ENCODE results near the gene BECN2.

The BECN2 gene

DNA sequence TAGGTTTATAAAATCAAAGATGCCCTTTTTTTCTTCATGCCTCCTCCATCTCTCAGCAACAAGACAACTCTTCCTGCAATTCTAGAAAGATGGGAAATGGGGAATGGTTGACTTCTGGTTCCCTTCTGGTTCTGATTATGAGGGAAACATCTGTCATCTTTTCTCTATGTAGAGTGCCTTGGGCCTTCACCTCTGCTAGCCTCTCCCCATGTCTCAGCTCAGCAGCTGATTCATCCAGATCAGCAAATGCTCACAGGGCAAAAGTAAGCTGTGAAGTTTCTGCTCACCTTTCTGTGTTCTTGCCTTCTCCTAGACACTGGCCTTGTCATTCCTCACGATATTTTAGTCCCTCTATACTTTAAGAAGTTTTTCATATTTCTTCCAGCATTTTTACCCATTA lies 17.8 kb upstream of the BECN2 start:
- no peak for DNase-seq (ENCODE audit: low read depth)
- peaks cover 8% of the 10 kb centered on the region for H3K4me1 ChIP-seq (ENCODE audit: control insufficient read depth, insufficient read depth, low read length)
- H3K9me3 ChIP-seq (ENCODE audit: control insufficient read depth, low read length): peaks cover 5% of the 10 kb centered on the region
- no peaks in the 10 kb centered on the region for H3K36me3 ChIP-seq (ENCODE audit: control insufficient read depth, insufficient read depth, low read length, severe bottlenecking)
- H3K4me3 ChIP-seq (ENCODE audit: low read length): no peak overlapping the region
- no peak overlapping the region for H3K9ac ChIP-seq (ENCODE audit: low read length)
- no peaks in the 10 kb centered on the region for H3K27me3 ChIP-seq (replicated peaks; ENCODE audit: control insufficient read depth, insufficient read depth, low read length)

DNA sequence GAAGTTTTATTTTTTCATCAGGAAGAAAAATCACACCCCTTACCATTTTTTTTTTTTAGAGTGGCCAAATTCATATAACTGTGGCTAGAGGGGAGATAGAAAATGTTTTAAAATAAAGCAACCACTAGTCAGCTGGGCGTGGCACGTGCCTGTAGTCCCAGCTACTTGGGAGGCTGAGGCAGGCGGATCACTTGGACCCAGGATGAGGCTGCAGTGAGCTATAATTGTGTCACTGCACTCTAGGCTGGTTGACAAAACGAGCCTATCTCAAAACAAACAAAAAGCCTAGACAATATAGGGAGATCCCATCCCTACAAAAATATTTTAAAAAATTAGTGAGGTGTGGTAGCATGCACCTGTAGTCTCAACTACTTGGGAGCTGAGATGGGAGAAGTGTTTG lies 14.8 kb upstream of the BECN2 start:
- Histone ChIP-seq H3K9ac (ENCODE audit: low read length) (no peak overlapping the region), H3K4me3 (ENCODE audit: low read length) (no peak overlapping the region), H3K36me3 (ENCODE audit: control insufficient read depth, insufficient read depth, low read length, severe bottlenecking) (no peaks in the 10 kb centered on the region), H3K9me3 (ENCODE audit: control insufficient read depth, low read length) (peaks cover 5% of the 10 kb centered on the region), H3K27me3 (replicated peaks; ENCODE audit: control insufficient read depth, insufficient read depth, low read length) (no peaks in the 10 kb centered on the region), H3K4me1 (ENCODE audit: control insufficient read depth, insufficient read depth, low read length) (peaks cover 8% of the 10 kb centered on the region)
- DNase-seq (ENCODE audit: low read depth): no peak

DNA sequence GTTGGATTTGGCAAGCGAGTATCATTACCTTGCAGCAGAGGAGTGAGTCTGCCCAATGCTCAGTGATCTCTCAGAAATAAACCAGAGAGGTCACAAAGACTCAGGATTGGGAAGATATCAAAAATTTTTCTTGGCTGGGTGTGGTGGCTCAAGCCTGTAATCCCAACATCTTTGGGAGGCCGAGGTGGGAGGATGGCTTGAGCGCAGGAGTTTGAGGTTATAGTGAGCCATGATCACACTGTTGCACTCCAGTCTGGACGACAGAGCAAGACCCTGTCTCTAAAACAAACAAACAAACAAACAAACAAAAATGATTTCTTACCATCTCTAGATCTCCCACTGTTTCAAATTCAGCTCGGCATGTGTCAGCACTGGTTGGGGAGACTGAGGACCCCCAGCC lies 13.3 kb upstream of the BECN2 start:
- no peaks in the 10 kb centered on the region for H3K36me3 ChIP-seq (ENCODE audit: control insufficient read depth, insufficient read depth, low read length, severe bottlenecking)
- DNase-seq (ENCODE audit: low read depth): no peak
- no peaks in the 10 kb centered on the region for H3K27me3 ChIP-seq (replicated peaks; ENCODE audit: control insufficient read depth, insufficient read depth, low read length)
- H3K9ac ChIP-seq (ENCODE audit: low read length): no peak overlapping the region
- peaks cover 8% of the 10 kb centered on the region for H3K4me1 ChIP-seq (ENCODE audit: control insufficient read depth, insufficient read depth, low read length)
- no peak overlapping the region for H3K4me3 ChIP-seq (ENCODE audit: low read length)
- H3K9me3 ChIP-seq (ENCODE audit: control insufficient read depth, low read length): no peaks in the 10 kb centered on the region

DNA sequence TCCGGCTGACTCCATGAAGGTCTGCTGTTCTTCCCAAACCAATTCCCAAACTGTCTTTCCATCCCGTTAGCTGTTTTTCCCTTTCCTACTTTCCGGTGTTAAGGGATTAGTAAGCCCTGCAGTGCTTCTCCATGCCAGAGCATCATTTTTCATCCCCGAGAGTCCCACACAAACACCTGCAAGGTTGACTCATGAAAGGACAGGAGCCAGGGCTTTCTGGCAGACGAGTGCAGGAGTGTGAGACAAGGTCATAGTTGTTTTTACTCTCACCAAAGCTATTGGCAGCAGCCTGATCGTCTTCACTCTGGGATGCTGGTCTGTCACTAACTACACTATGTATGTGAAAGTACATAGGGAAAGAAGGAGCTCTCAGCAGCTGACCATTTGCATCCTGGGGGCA lies 10.2 kb upstream of the BECN2 start:
- peaks cover 12% of the 10 kb centered on the region for H3K4me1 ChIP-seq (ENCODE audit: control insufficient read depth, insufficient read depth, low read length)
- H3K4me3 ChIP-seq (ENCODE audit: low read length): no peak overlapping the region
- H3K36me3 ChIP-seq (ENCODE audit: control insufficient read depth, insufficient read depth, low read length, severe bottlenecking): no peaks in the 10 kb centered on the region
- no peaks in the 10 kb centered on the region for H3K27me3 ChIP-seq (replicated peaks; ENCODE audit: control insufficient read depth, insufficient read depth, low read length)
- DNase-seq (ENCODE audit: low read depth): no peak
- H3K9me3 ChIP-seq (ENCODE audit: control insufficient read depth, low read length): no peaks in the 10 kb centered on the region
- no peak overlapping the region for H3K9ac ChIP-seq (ENCODE audit: low read length)

DNA sequence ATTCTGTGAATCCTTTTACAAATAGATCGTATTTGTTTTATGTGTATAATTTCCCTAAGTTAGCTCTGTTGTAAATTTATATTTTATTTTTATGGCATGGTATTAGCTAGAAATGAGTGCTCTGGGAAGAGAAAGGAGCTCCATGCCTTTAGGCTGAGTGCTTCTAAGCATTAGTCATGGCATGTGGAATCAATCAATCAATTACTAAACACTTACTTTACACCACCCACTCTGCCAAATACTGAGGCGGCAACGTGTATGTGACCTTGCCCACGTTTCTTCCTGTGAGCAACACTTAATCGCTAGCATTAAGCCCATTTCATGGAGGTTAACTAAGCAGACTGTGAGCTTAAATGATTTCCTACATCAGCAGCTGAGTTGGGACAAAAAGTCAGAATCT lies 7.2 kb upstream of the BECN2 start:
- Histone ChIP-seq H3K4me1 (ENCODE audit: control insufficient read depth, insufficient read depth, low read length) (peaks cover 7% of the 10 kb centered on the region), H3K27me3 (replicated peaks; ENCODE audit: control insufficient read depth, insufficient read depth, low read length) (no peaks in the 10 kb centered on the region), H3K9me3 (ENCODE audit: control insufficient read depth, low read length) (no peaks in the 10 kb centered on the region), H3K4me3 (ENCODE audit: low read length) (no peak overlapping the region), H3K9ac (ENCODE audit: low read length) (no peak overlapping the region), H3K36me3 (ENCODE audit: control insufficient read depth, insufficient read depth, low read length, severe bottlenecking) (no peaks in the 10 kb centered on the region)
- peak; percentile 88 for DNase-seq (ENCODE audit: low read depth)

DNA sequence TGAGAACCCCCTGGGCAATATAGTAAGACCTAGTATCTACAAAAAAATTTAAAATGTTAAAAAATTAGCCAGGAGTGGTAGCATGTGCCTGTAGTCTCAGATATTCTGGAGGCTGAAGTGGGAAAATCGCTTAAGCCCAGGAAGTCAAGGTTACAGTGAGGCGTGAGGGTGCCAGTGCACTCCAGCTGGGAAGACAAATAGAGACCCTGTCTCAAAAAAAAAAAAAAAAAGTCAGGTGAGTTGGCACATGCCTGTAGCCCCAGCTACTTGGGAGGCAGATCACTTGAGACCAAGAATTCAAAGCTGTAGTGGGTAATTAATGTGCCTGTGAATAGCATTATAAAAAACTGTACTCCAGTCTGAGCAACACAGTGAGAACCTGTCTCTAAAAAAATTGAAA lies 4.6 kb downstream of the BECN2 start:
- no peak overlapping the region for H3K9ac ChIP-seq (ENCODE audit: low read length)
- DNase-seq (ENCODE audit: low read depth): no peak
- H3K36me3 ChIP-seq (ENCODE audit: control insufficient read depth, insufficient read depth, low read length, severe bottlenecking): no peaks in the 10 kb centered on the region
- H3K4me1 ChIP-seq (ENCODE audit: control insufficient read depth, insufficient read depth, low read length): peaks cover 6% of the 10 kb centered on the region
- no peaks in the 10 kb centered on the region for H3K9me3 ChIP-seq (ENCODE audit: control insufficient read depth, low read length)
- H3K27me3 ChIP-seq (replicated peaks; ENCODE audit: control insufficient read depth, insufficient read depth, low read length): no peaks in the 10 kb centered on the region
- no peak overlapping the region for H3K4me3 ChIP-seq (ENCODE audit: low read length)

DNA sequence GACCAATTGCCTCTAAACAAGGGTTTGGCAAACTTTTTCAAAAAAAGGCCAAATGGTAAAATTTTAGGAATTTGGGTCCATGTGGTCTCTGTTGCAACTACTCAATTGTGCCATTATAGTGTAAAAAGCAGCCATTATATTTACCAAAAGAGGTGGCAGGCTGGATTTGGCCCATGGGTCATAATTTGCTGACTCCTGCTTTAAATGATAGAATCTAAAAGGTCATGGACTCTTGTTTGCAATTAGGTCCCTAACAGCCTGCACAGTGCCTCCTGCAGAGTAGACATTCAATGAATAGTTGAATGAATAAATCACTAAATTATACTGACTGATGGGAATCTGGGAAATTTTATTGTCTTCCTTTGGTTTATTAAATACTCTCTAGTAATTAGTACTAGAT lies 6.2 kb downstream of the BECN2 start:
- no peak for DNase-seq (ENCODE audit: low read depth)
- H3K36me3 ChIP-seq (ENCODE audit: control insufficient read depth, insufficient read depth, low read length, severe bottlenecking): no peaks in the 10 kb centered on the region
- H3K4me1 ChIP-seq (ENCODE audit: control insufficient read depth, insufficient read depth, low read length): peaks cover 6% of the 10 kb centered on the region
- H3K9ac ChIP-seq (ENCODE audit: low read length): no peak overlapping the region
- H3K4me3 ChIP-seq (ENCODE audit: low read length): no peak overlapping the region
- no peaks in the 10 kb centered on the region for H3K9me3 ChIP-seq (ENCODE audit: control insufficient read depth, low read length)
- H3K27me3 ChIP-seq (replicated peaks; ENCODE audit: control insufficient read depth, insufficient read depth, low read length): no peaks in the 10 kb centered on the region

DNA sequence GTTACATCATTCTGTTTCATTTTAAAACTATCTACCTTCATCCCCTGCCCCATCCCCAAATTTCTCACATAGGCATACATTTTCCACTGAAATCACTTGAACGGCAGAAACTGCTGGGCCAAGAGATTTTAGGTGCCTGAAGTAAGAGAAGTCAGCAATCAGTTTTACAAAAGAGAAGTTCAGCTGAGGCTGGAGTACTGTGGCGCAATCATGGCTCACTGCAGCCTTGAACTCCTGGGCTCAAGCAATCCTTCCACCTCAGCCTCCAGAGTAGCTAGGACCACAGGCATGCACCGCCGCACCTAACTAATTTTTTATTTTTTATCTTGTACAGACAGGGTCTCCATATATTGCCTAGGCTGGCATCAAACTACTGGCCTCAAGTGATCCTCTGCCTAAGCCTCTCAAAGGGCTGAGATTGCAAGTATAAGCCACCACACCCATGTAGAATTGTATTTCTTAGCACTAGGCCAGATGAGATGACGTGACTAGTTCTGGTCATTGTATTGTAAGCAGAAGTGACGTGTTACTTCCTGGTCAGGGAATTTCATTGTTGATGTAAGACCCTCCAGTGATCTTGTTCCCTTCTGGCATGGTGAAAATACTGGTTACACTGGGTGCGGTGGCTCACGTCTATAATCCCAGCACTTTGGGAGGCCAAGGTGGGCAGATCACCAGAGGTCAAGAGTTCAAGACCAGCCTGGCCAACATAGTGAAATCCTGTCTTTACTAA lies 7.1 kb downstream of the BECN2 start:
- Histone ChIP-seq H3K36me3 (ENCODE audit: control insufficient read depth, insufficient read depth, low read length, severe bottlenecking) (no peaks in the 10 kb centered on the region), H3K9ac (ENCODE audit: low read length) (no peak overlapping the region), H3K27me3 (replicated peaks; ENCODE audit: control insufficient read depth, insufficient read depth, low read length) (no peaks in the 10 kb centered on the region), H3K4me3 (ENCODE audit: low read length) (no peak overlapping the region), H3K9me3 (ENCODE audit: control insufficient read depth, low read length) (no peaks in the 10 kb centered on the region), H3K4me1 (ENCODE audit: control insufficient read depth, insufficient read depth, low read length) (peaks cover 6% of the 10 kb centered on the region)
- peak; percentile 13 for DNase-seq (ENCODE audit: low read depth)

DNA sequence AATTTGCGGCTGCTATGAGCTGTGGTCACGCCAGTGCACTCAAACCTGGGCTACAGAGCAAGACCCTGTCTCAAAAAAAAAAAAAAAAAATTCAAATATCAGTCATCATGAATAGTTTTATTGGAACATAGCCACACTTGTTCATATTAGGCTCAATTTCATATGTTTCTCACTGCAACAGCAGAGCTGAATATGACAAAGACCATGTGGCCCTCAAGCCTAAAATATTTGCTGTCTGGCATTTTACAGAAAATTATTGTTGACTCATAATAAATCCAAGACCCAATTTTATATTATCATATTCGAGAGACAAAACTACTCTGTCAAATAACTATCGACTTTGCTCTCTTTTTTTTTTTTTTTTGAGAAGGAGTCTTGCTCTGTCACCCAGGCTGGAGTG lies 11.0 kb downstream of the BECN2 start:
- Histone ChIP-seq H3K9me3 (ENCODE audit: control insufficient read depth, low read length) (no peaks in the 10 kb centered on the region), H3K9ac (ENCODE audit: low read length) (no peak overlapping the region), H3K4me3 (ENCODE audit: low read length) (no peak overlapping the region), H3K36me3 (ENCODE audit: control insufficient read depth, insufficient read depth, low read length, severe bottlenecking) (no peaks in the 10 kb centered on the region), H3K4me1 (ENCODE audit: control insufficient read depth, insufficient read depth, low read length) (peaks cover 12% of the 10 kb centered on the region), H3K27me3 (replicated peaks; ENCODE audit: control insufficient read depth, insufficient read depth, low read length) (no peaks in the 10 kb centered on the region)
- DNase-seq (ENCODE audit: low read depth): no peak

DNA sequence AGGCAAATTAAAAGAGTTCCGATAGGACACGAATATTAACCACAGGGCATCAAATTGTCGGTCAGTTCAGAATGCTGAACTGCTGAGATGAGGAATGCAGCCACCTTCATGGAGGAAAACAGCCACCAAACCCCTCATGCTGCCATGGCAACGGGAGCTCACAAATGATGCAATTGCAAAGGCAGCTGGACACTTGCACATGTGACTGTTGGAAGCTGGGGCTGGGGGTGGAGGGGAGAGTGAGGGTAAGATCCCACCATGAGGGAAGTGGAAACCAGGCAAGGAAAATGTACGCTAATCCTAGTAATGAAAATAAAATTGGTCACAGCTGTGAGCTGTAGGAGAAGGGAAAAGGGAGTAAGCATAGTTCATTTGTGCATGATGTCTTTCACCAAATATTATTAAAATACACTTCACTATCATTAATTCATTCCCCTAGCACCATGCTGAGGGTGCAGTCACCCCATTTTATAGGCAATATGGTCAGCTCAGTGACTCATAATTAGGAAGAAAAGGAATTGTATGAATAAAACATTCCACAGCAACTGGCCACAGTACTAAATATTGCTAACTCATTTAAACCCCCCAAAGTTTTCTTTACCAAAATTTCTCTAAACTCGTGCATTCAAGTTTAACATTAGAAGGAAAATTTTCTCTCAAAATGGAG lies 15.3 kb downstream of the BECN2 start:
- H3K9me3 ChIP-seq (ENCODE audit: control insufficient read depth, low read length): no peaks in the 10 kb centered on the region
- peaks cover 9% of the 10 kb centered on the region for H3K4me1 ChIP-seq (ENCODE audit: control insufficient read depth, insufficient read depth, low read length)
- H3K4me3 ChIP-seq (ENCODE audit: low read length): no peak overlapping the region
- DNase-seq (ENCODE audit: low read depth): peak; percentile 65
- no peaks in the 10 kb centered on the region for H3K27me3 ChIP-seq (replicated peaks; ENCODE audit: control insufficient read depth, insufficient read depth, low read length)
- no peak overlapping the region for H3K9ac ChIP-seq (ENCODE audit: low read length)
- H3K36me3 ChIP-seq (ENCODE audit: control insufficient read depth, insufficient read depth, low read length, severe bottlenecking): no peaks in the 10 kb centered on the region

DNA sequence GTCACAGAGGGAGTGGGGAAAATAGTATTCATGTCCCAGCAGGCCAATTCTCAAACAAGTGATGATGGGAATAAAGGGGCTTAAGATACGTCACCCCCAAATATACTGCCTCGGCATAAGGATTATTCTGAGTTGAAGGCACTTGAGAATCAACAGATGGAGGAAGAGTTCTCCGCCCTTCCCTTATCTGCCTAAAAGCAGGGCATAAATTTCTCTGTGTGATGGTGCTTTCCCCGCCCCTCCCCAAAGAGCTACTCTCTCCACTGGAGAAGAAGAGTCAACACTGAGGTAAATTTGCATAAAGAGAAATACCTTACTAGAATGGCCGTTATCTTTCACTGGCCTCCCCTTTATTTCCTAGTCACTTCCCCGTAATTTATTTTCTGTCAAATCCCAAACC lies 18.7 kb downstream of the BECN2 start:
- no peak for DNase-seq (ENCODE audit: low read depth)
- H3K4me3 ChIP-seq (ENCODE audit: low read length): no peak overlapping the region
- peaks cover 9% of the 10 kb centered on the region for H3K4me1 ChIP-seq (ENCODE audit: control insufficient read depth, insufficient read depth, low read length)
- H3K9me3 ChIP-seq (ENCODE audit: control insufficient read depth, low read length): no peaks in the 10 kb centered on the region
- H3K27me3 ChIP-seq (replicated peaks; ENCODE audit: control insufficient read depth, insufficient read depth, low read length): no peaks in the 10 kb centered on the region
- H3K36me3 ChIP-seq (ENCODE audit: control insufficient read depth, insufficient read depth, low read length, severe bottlenecking): no peaks in the 10 kb centered on the region
- H3K9ac ChIP-seq (ENCODE audit: low read length): no peak overlapping the region

DNA sequence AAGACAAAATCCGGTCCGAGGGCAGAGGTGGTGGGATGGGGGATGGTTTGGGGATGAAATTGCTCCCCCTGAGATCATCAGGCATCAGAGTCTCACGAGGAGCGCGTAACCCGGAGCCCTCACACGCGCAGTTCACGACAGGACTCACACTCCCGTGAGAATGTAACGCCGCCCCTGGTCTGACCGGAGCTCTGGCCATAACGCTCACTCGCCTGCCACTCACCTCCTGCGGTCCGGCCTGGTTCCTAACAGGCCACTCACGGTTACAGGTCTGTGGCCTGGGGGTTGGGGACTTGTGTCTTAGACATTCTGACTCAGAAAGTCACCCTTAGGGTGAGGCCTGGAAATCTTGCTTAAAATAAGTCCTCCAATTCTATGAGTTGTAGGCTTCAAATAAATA lies 21.5 kb downstream of the BECN2 start:
- no peaks in the 10 kb centered on the region for H3K9me3 ChIP-seq (ENCODE audit: control insufficient read depth, low read length)
- no peak overlapping the region for H3K4me3 ChIP-seq (ENCODE audit: low read length)
- DNase-seq (ENCODE audit: low read depth): no peak
- no peaks in the 10 kb centered on the region for H3K27me3 ChIP-seq (replicated peaks; ENCODE audit: control insufficient read depth, insufficient read depth, low read length)
- H3K9ac ChIP-seq (ENCODE audit: low read length): no peak overlapping the region
- H3K4me1 ChIP-seq (ENCODE audit: control insufficient read depth, insufficient read depth, low read length): no peaks in the 10 kb centered on the region
- H3K36me3 ChIP-seq (ENCODE audit: control insufficient read depth, insufficient read depth, low read length, severe bottlenecking): no peaks in the 10 kb centered on the region
